CD4-positive, alpha-beta memory T cell (primary cell): ENCODE measurements around the gene FUNDC2. TPM values are rescaled to one million over a fixed set of nuclear protein-coding genes. Genes with fewer than 3 reads are reported as not detected.
A peak's percentile ranks its signal among the peaks of the same experiment; 100 is the strongest.

Source experiments
- CTCF ChIA-PET: fragments of 350-600 bp; sonication (Branson Sonifier 250); formaldehyde crosslinking; loops from one replicate; lab custom pipeline; 2021; ENCODE audit warnings: inconsistent platforms; ENCODE audit not compliant: partially characterized antibody; lab: Charles Lee
- POLR2A ChIA-PET: fragments of 350-600 bp; sonication (Branson Sonifier 250); formaldehyde crosslinking; loops from one replicate; lab custom pipeline; 2021; ENCODE audit not compliant: partially characterized antibody; lab: Charles Lee
- DNase-seq, 5 donors: peaks; one replicate each; pipeline versions ENCODE4 v3.0.0 to v3.0.0-alpha.2; 2020 to 2022; ENCODE audit warnings: mixed read lengths in 1 of 5
- H3K27ac ChIP-seq: one replicate; pipeline ENCODE4 v1.7.0; 2013; ENCODE audit warnings: low read depth, low read length
- H3K27me3 ChIP-seq: 2 replicates; pipeline ENCODE4 v1.7.0; 2013; ENCODE audit warnings: mild to moderate bottlenecking, low read length, moderate library complexity; ENCODE audit not compliant: insufficient read depth
- H3K36me3 ChIP-seq: 2 replicates; pipeline ENCODE4 v1.7.0; 2013; ENCODE audit warnings: mild to moderate bottlenecking, low read length, moderate library complexity; ENCODE audit not compliant: insufficient read depth
- H3K4me1 ChIP-seq: 2 replicates; pipeline ENCODE4 v1.7.0; 2013; ENCODE audit warnings: mild to moderate bottlenecking, low read length, moderate library complexity; ENCODE audit not compliant: insufficient read depth
- H3K4me3 ChIP-seq, 2 donors: one replicate each; pipeline ENCODE4 v1.7.0; 2013; ENCODE audit warnings: low read length in 2 of 2, mild to moderate bottlenecking in 1 of 2
- H3K9me3 ChIP-seq, 2 donors: one replicate each; pipeline ENCODE4 v1.7.0; 2013; ENCODE audit warnings: low read length in 2 of 2, control low read depth in 1 of 2; ENCODE audit not compliant: control insufficient read depth in 1 of 2
- H3K27ac Mint-ChIP-seq, 7 donors: one replicate each; pipeline ENCODE4 v1.8.0; 2020 to 2021; ENCODE audit warnings: mixed read lengths in 7 of 7, mild to moderate bottlenecking in 6 of 7, inconsistent platforms in 3 of 7, moderate library complexity in 3 of 7
- H3K27me3 Mint-ChIP-seq, 2 donors: one replicate each; pipeline ENCODE4 v1.8.0; 2020 to 2021; ENCODE audit warnings: mixed read lengths in 2 of 2
- H3K36me3 Mint-ChIP-seq, 2 donors: one replicate each; pipeline ENCODE4 v1.8.0; 2020 to 2021; ENCODE audit warnings: mixed read lengths in 2 of 2, inconsistent platforms in 1 of 2, mild to moderate bottlenecking in 1 of 2
- H3K4me1 Mint-ChIP-seq, 4 donors: one replicate each; pipeline ENCODE4 v1.8.0; 2020 to 2021; ENCODE audit warnings: mixed read lengths in 4 of 4, mild to moderate bottlenecking in 1 of 4
- H3K4me3 Mint-ChIP-seq, 8 donors: one replicate each; pipeline ENCODE4 v1.8.0; 2020 to 2021; ENCODE audit warnings: mixed read lengths in 8 of 8, mild to moderate bottlenecking in 7 of 8, moderate library complexity in 6 of 8, inconsistent platforms in 3 of 8
- H3K9me3 Mint-ChIP-seq, 8 donors: one replicate each; pipeline ENCODE4 v1.8.0; 2020 to 2021; ENCODE audit warnings: mixed read lengths in 8 of 8, mild to moderate bottlenecking in 5 of 8, inconsistent platforms in 3 of 8, moderate library complexity in 1 of 8
- intact Hi-C: fragments of 100-400 bp; cut with micrococcal nuclease; formaldehyde crosslinking; loops from one replicate; pipeline ENCODE4 v1.15.1; 2023
- polyA plus RNA-seq, 2 donors: library from polyadenylated mRNA; unstranded; fragments of 300-500 nt; fragmentation: Illumina TruSeq; gene quantifications; one replicate each; pipeline ENCODE4 v1.2.3, GENCODE V29; 2021
- total RNA-seq, 2 experiments: library from RNA; stranded (reverse); gene quantifications; one replicate each; pipeline ENCODE4 v1.2.3, GENCODE V29; 2021

FUNDC2 gene
- total and polyA plus RNA-seq, 4 experiments from 2014 or later: 52.6 to 173 (median 105) TPM

DNA sequence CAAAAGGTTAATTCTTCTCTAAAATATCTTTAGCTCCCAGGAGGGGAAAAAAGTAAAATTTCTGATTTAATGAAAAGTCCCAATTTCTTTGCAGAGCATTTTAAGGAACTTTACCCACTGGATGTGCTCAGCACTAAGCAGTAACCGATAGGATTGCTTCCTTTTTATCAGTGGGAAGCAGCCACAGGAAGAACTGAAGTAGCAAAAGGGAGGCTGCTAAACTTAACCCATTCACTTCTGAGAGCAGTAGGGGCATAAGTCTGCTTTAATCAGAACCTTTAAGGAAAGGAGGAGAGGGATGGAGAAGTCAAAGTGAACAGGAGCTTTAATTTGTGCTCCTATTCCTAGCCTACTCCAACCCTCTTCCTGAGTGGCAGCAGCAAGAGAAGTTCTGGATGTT, 4.1 kb upstream of the FUNDC2 start, which contains the start of gene F8:
Gene F8, minus strand, starts transcription at position 139 of the 400 bp plus-strand sequence. CDS start 171 bp downstream, outside the sequence.
- H3K36me3 ChIP-seq: no peaks in the 10 kb centered on the region
- H3K36me3 Mint-ChIP-seq: peaks cover 0 to 4% of the 10 kb centered on the region in 2 donors
- peak within 1 kb of the TSS in 1 of 7 donors; percentile 6 for H3K27ac Mint-ChIP-seq
- no peaks in the 10 kb centered on the region for H3K27me3 ChIP-seq
- no peaks in the 10 kb centered on the region for H3K9me3 ChIP-seq
- H3K9me3 Mint-ChIP-seq: peaks cover 0 to 4% (median 0%) of the 10 kb centered on the region in 8 donors
- no peaks in the 10 kb centered on the region for H3K4me1 ChIP-seq
- H3K4me3 Mint-ChIP-seq: no peak within 1 kb of the TSS
- DNase-seq: no peak
- POLR2A ChIA-PET: no interaction called here
- H3K4me3 ChIP-seq: no peak within 1 kb of the TSS
- CTCF ChIA-PET: interaction anchor here (1.1 to 1.4 kb wide), 2 partner anchors 26 to 34 kb away, joined by 3 to 5 read pairs; no protein-coding TSS in a partner anchor
- intact Hi-C loops: no loop called here
- peaks cover 0 to 10% (median 0%) of the 10 kb centered on the region in 4 donors for H3K4me1 Mint-ChIP-seq
- H3K27ac ChIP-seq: no peak within 1 kb of the TSS
- no peaks in the 10 kb centered on the region for H3K27me3 Mint-ChIP-seq

DNA sequence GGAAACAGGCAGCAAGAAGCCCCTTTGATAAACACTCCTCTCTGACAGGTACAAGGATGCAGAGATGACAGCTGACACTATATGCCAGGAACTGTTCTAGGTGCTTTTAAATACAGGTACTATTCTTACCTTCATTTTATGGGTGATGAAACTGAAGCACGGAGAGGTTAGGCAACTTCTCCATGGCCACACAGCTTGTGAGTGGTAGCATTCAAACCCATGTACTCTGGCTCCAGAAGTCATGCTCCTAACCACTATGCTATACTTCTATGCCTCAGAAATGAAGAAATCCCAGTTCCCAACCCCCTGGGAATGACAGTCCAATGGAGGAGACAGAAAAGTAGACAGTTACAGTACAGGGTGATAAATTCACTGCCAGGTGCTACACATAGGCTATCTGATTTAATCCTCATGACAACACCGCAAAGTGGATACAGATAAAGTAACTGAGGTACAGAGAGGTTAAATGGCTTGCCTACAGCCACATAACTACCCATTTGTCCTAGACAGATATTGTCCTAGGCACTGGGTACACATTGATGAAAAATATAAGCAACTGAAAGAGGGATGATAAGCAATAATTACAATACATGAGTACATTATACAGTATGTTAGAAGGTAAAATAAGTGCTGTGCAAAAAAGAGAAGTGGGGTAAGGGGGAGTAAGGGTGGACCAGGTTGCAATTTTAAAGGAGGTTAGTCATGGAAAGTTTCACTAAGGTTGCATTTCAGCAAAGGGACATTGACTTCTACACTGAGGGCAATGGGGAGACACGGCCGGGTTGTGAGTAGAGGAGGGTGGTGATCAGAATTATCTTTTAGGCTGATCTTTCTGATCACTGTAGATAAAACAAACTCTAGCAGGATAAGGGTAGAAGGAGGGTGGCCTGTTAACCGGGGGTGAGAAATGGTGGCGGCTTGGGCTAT, 2.5 kb upstream of the FUNDC2 start:
- intact Hi-C loops: no loop called here
- no peaks in the 10 kb centered on the region for H3K9me3 ChIP-seq
- Mint-ChIP-seq H3K4me1 (peaks cover 2 to 26% (median 12%) of the 10 kb centered on the region in 4 donors), H3K27me3 (no peaks in the 10 kb centered on the region), H3K4me3 (no peak overlapping the region), H3K27ac (peak overlapping the region in 2 of 7 donors; percentile 13 to 59), H3K36me3 (peaks cover 0 to 6% of the 10 kb centered on the region in 2 donors), H3K9me3 (peaks cover 0 to 7% (median 0%) of the 10 kb centered on the region in 8 donors)
- CTCF ChIA-PET: interaction anchor here (1.1 to 1.4 kb wide), 2 partner anchors 24 to 33 kb away, joined by 3 to 5 read pairs; no protein-coding TSS in a partner anchor
- POLR2A ChIA-PET: no interaction called here
- no peak for DNase-seq
- no peaks in the 10 kb centered on the region for H3K36me3 ChIP-seq
- H3K4me1 ChIP-seq: peaks cover 15% of the 10 kb centered on the region
- no peaks in the 10 kb centered on the region for H3K27me3 ChIP-seq
- no peak overlapping the region for H3K4me3 ChIP-seq
- H3K27ac ChIP-seq: no peak overlapping the region

DNA sequence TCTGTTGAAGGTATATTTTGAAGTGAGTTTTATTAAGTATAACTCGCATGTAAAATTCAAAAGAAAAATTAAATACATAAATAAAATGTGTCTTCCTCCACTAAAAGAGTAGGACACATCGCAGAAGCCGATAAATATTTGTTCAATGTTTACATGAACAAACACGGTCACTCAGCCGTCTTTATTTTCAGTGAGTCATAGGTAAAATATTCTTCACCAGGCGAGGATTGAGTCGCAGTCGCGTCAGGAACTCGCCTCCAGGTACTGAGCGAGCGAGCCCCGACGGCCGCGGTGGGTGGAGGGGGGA, 271 bp upstream of the FUNDC2 start:
- no peaks in the 10 kb centered on the region for H3K36me3 ChIP-seq
- no peaks in the 10 kb centered on the region for H3K9me3 ChIP-seq
- H3K4me1 ChIP-seq: peaks cover 15% of the 10 kb centered on the region
- peak overlapping the region; percentile 94 for H3K27ac ChIP-seq
- Mint-ChIP-seq H3K36me3 (peaks cover 0 to 6% of the 10 kb centered on the region in 2 donors), H3K27ac (peak overlapping the region; percentile 90 to 97 (median 95)), H3K27me3 (no peaks in the 10 kb centered on the region), H3K4me1 (peaks cover 5 to 32% (median 17%) of the 10 kb centered on the region in 4 donors), H3K4me3 (peak overlapping the region; percentile 73 to 86 (median 81)), H3K9me3 (peaks cover 0 to 7% (median 0%) of the 10 kb centered on the region in 8 donors)
- intact Hi-C loops: loop anchor here (1.0 to 2.0 kb wide), 5 partner anchors 30 to 740 kb away; partner anchors contain the start of genes BRCC3, CMC4 and MTCP1
- no peaks in the 10 kb centered on the region for H3K27me3 ChIP-seq
- POLR2A ChIA-PET: interaction anchor here (0.6 to 1.4 kb wide), 12 partner anchors 16 to 1994 kb away, joined by 3 to 10 read pairs (median 4); partner anchors contain the start of genes BRCC3, CMC4, MTCP1 and VBP1
- H3K4me3 ChIP-seq: peak overlapping the region in 1 of 2 donors; percentile 41
- CTCF ChIA-PET: interaction anchor here (0.8 to 1.1 kb wide), 2 partner anchors 30 to 108 kb away, joined by 3 to 5 read pairs; no protein-coding TSS in a partner anchor
- DNase-seq: no peak

DNA sequence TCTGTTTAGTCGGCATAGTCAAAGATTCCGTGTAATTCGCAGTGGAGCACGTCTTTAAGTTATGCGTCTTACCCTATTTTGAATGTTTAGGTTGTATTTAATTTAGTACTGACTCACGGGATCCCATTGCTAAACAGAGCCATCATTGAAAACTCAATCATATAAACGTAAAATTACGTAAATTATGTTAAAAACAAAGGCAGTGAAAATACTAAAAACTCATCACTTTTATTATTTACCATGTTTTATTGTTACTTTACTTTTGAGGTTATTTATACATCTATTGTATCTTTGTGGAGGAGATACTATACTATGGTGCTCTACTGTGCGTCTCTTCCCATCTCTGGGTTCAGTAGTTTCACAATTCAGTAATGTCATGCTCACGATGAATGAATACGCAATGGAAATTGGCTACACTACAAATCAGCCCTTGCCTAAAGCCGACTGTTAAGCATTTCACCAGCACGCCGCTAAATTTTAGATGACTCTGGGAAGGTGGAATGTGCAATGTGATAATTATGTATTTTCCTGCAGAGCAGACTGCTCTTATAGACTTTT, 944 bp downstream of the FUNDC2 start:
- H3K27me3 ChIP-seq: no peaks in the 10 kb centered on the region
- CTCF ChIA-PET: interaction anchor here (1.1 to 1.4 kb wide), 2 partner anchors 29 kb away, joined by 5 read pairs; no protein-coding TSS in a partner anchor
- Mint-ChIP-seq H3K4me3 (peak overlapping the region; percentile 86 to 93 (median 90)), H3K27ac (peak overlapping the region; percentile 95 to 97 (median 96)), H3K9me3 (peaks cover 0 to 7% (median 0%) of the 10 kb centered on the region in 8 donors), H3K4me1 (peaks cover 9 to 36% (median 20%) of the 10 kb centered on the region in 4 donors), H3K36me3 (peaks cover 0 to 6% of the 10 kb centered on the region in 2 donors), H3K27me3 (no peaks in the 10 kb centered on the region)
- no peaks in the 10 kb centered on the region for H3K36me3 ChIP-seq
- peak; percentile 12 to 52 (median 27) for DNase-seq
- POLR2A ChIA-PET: interaction anchor here (0.8 to 1.4 kb wide), 8 partner anchors 10 to 48 kb away, joined by 3 to 10 read pairs (median 7); partner anchors contain the start of genes BRCC3, CMC4 and MTCP1
- H3K9me3 ChIP-seq: no peaks in the 10 kb centered on the region
- H3K4me1 ChIP-seq: peaks cover 15% of the 10 kb centered on the region
- intact Hi-C loops: loop anchor here (2.0 kb wide), 4 partner anchors 29 to 739 kb away; no protein-coding TSS in a partner anchor
- H3K4me3 ChIP-seq: peak overlapping the region; percentile 73 to 82
- peak overlapping the region; percentile 94 for H3K27ac ChIP-seq

DNA sequence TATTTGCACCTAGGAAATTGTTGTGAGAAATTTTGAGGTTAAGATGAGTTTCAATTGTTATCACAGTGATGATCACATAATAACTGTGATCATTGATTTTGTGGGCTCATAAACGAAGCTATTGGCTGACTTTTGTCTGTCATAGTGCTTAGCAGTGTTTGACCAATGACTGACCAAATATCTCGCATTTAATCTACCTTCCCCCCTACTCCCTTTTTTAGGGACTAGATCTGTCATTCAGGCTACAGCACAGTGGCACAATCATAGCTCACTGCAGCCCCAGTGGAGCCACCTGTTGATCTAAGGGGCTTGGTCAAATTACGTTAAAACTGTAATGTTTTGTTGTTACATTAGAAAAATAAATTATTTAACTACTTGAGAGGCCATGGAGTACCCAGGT, 1.5 kb downstream of the FUNDC2 start:
- intact Hi-C loops: no loop called here
- ChIA-PET POLR2A (interaction anchor here (0.7 kb wide), 1 partner anchor 42 kb away, joined by 3 read pairs; no protein-coding TSS in a partner anchor), CTCF (interaction anchor here (1.4 kb wide), 1 partner anchor 29 kb away, joined by 5 read pairs; no protein-coding TSS in a partner anchor)
- peaks cover 0 to 6% of the 10 kb centered on the region in 2 donors for H3K36me3 Mint-ChIP-seq
- H3K9me3 Mint-ChIP-seq: peaks cover 0 to 7% (median 0%) of the 10 kb centered on the region in 8 donors
- Histone ChIP-seq H3K9me3 (no peaks in the 10 kb centered on the region), H3K27ac (peak overlapping the region; percentile 94), H3K4me1 (peaks cover 15% of the 10 kb centered on the region), H3K27me3 (no peaks in the 10 kb centered on the region), H3K4me3 (peak overlapping the region; percentile 73 to 82), H3K36me3 (no peaks in the 10 kb centered on the region)
- H3K27me3 Mint-ChIP-seq: no peaks in the 10 kb centered on the region
- H3K4me1 Mint-ChIP-seq: peaks cover 9 to 36% (median 20%) of the 10 kb centered on the region in 4 donors
- H3K27ac Mint-ChIP-seq: peak overlapping the region; percentile 95 to 97 (median 96)
- H3K4me3 Mint-ChIP-seq: peak overlapping the region; percentile 49 to 93 (median 90)
- no peak for DNase-seq

DNA sequence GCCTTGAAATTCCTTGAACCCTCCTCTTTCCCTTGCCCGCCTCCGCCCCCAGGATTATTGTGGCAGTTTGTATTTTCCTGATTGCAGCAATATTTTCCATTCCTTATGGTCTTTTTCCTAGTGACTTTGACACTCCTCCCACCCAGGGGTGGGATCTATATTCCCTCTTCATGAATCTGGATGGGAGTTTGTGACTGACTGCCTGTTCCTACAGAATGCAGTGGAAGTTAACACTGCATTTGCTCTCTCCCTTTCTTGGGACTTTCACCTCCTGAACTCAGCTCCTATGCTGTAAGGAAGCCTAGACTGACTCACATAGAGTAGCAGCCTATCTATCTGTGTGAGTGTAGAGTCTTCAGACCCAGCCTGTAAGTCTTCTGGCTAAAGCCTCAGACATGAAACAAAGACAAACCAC, 2.2 kb downstream of the FUNDC2 start:
- POLR2A ChIA-PET: interaction anchor here (0.7 kb wide), 1 partner anchor 41 kb away, joined by 3 read pairs; no protein-coding TSS in a partner anchor
- CTCF ChIA-PET: interaction anchor here (1.4 kb wide), 1 partner anchor 28 kb away, joined by 5 read pairs; no protein-coding TSS in a partner anchor
- no peak for DNase-seq

More for the DNA sequence above, 2.2 kb downstream of the FUNDC2 start:
- Mint-ChIP-seq H3K27ac (peak overlapping the region in 3 of 7 donors; percentile 81 to 97 (median 86)), H3K4me1 (peaks cover 9 to 36% (median 21%) of the 10 kb centered on the region in 4 donors), H3K4me3 (peak overlapping the region in 4 of 8 donors; percentile 1 to 93 (median 12)), H3K36me3 (peaks cover 0 to 6% of the 10 kb centered on the region in 2 donors), H3K9me3 (peaks cover 0 to 7% (median 0%) of the 10 kb centered on the region in 8 donors), H3K27me3 (no peaks in the 10 kb centered on the region)
- Histone ChIP-seq H3K9me3 (no peaks in the 10 kb centered on the region), H3K27ac (no peak overlapping the region), H3K36me3 (peaks cover 5% of the 10 kb centered on the region), H3K4me3 (no peak overlapping the region), H3K4me1 (peaks cover 15% of the 10 kb centered on the region), H3K27me3 (no peaks in the 10 kb centered on the region)
- intact Hi-C loops: no loop called here
